HEK293 (cell line): ENCODE measurements around the gene DENND2C.

Source experiments
- HOXA7 ChIP-seq: sonication (generic); formaldehyde crosslinking; IDR thresholded peaks from 2 replicates; pipeline ENCODE4 v1.8.1; 2022; ENCODE audit warnings: missing genetic modification reagents, borderline replicate concordance
- KLF9 ChIP-seq: fragments of 450-650 bp; formaldehyde crosslinking; IDR thresholded peaks from 2 replicates; pipeline ENCODE4 v1.5.1; 2016; ENCODE audit warnings: missing biosample characterization, missing genetic modification characterization, low read depth
- MYNN ChIP-seq: fragments of 450-650 bp; formaldehyde crosslinking; IDR thresholded peaks from 2 replicates; pipeline ENCODE4 v1.5.1; 2016; ENCODE audit warnings: missing biosample characterization, missing genetic modification characterization, borderline replicate concordance
- OSR2 ChIP-seq: fragments of 450-650 bp; formaldehyde crosslinking; IDR thresholded peaks from 2 replicates; pipeline ENCODE4 v1.5.1; 2016; ENCODE audit warnings: missing biosample characterization, missing genetic modification characterization
- SETDB1 ChIP-seq: IDR thresholded peaks from one replicate; pipeline ENCODE4 v1.6.1; 2017; ENCODE audit warnings: mild to moderate bottlenecking, low read length, moderate library complexity, mixed read lengths; ENCODE audit not compliant: insufficient read length
- SP3 ChIP-seq: fragments of 450-650 bp; formaldehyde crosslinking; IDR thresholded peaks from 2 replicates; pipeline ENCODE4 v1.5.1; 2016; ENCODE audit warnings: missing biosample characterization, missing genetic modification characterization
- YY1 ChIP-seq: fragments of 450-650 bp; formaldehyde crosslinking; IDR thresholded peaks from 2 replicates; pipeline ENCODE4 v1.5.1; 2018; ENCODE audit warnings: missing biosample characterization, missing genetic modification characterization
- ZFP37 ChIP-seq: fragments of 450-650 bp; formaldehyde crosslinking; IDR thresholded peaks from 2 replicates; pipeline ENCODE4 v1.5.1; 2016; ENCODE audit warnings: missing biosample characterization, missing genetic modification characterization
- ZFP69B ChIP-seq: fragments of 450-650 bp; formaldehyde crosslinking; IDR thresholded peaks from 2 replicates; pipeline ENCODE4 v1.5.1; 2016; ENCODE audit warnings: missing biosample characterization, missing genetic modification characterization
- ZNF23 ChIP-seq: fragments of 450-650 bp; formaldehyde crosslinking; IDR thresholded peaks from 2 replicates; pipeline ENCODE4 v1.5.1; 2016; ENCODE audit warnings: missing biosample characterization, missing genetic modification characterization, borderline replicate concordance
- ZNF433 ChIP-seq: fragments of 450-650 bp; formaldehyde crosslinking; IDR thresholded peaks from 2 replicates; pipeline ENCODE4 v1.5.1; 2016; ENCODE audit warnings: missing biosample characterization, missing genetic modification characterization, low read depth
- ZNF558 ChIP-seq: fragments of 450-650 bp; formaldehyde crosslinking; IDR thresholded peaks from 2 replicates; pipeline ENCODE4 v1.5.1; 2016; ENCODE audit warnings: missing biosample characterization, missing genetic modification characterization
- ZNF560 ChIP-seq: fragments of 450-650 bp; formaldehyde crosslinking; IDR thresholded peaks from 2 replicates; pipeline ENCODE4 v1.5.1; 2017; ENCODE audit warnings: missing biosample characterization, missing genetic modification characterization, borderline replicate concordance
- ZNF610 ChIP-seq: fragments of 450-650 bp; formaldehyde crosslinking; IDR thresholded peaks from 2 replicates; pipeline ENCODE4 v1.5.1; 2016; ENCODE audit warnings: missing biosample characterization, missing genetic modification characterization, borderline replicate concordance
- ZNF626 ChIP-seq: fragments of 450-650 bp; sonication (Bioruptor Pico); formaldehyde crosslinking; IDR thresholded peaks from 2 replicates; pipeline ENCODE4 v1.5.1; 2018; ENCODE audit warnings: missing biosample characterization, missing genetic modification characterization, inconsistent platforms
- ZXDB ChIP-seq: fragments of 450-650 bp; formaldehyde crosslinking; IDR thresholded peaks from 2 replicates; pipeline ENCODE4 v1.5.1; 2016; ENCODE audit warnings: missing biosample characterization, missing genetic modification characterization
- TF ChIP-seq, protein P1 (sequence below): fragments of 450-650 bp; formaldehyde crosslinking; IDR thresholded peaks from 2 replicates; pipeline ENCODE4 v1.5.1; 2016; ENCODE audit warnings: missing biosample characterization, missing genetic modification characterization
- TF ChIP-seq, protein P2 (sequence below): fragments of 450-650 bp; formaldehyde crosslinking; IDR thresholded peaks from 2 replicates; pipeline ENCODE4 v1.5.1; 2016; ENCODE audit warnings: missing biosample characterization, missing genetic modification characterization
- TF ChIP-seq, protein P3 (sequence below): fragments of 450-650 bp; formaldehyde crosslinking; IDR thresholded peaks from 2 replicates; pipeline ENCODE4 v1.5.1; 2016; ENCODE audit warnings: missing biosample characterization, missing genetic modification characterization
- TF ChIP-seq, protein P4 (sequence below): fragments of 450-650 bp; formaldehyde crosslinking; IDR thresholded peaks from 2 replicates; pipeline ENCODE4 v1.5.1; 2016; ENCODE audit warnings: missing biosample characterization, missing genetic modification characterization
- TF ChIP-seq, protein P5 (sequence below): fragments of 450-650 bp; formaldehyde crosslinking; IDR thresholded peaks from 2 replicates; pipeline ENCODE4 v1.5.1; 2016; ENCODE audit warnings: missing biosample characterization, missing genetic modification characterization
- TF ChIP-seq, protein P6 (sequence below): fragments of 450-650 bp; formaldehyde crosslinking; IDR thresholded peaks from 2 replicates; pipeline ENCODE4 v1.5.1; 2016; ENCODE audit warnings: missing biosample characterization, missing genetic modification characterization
- TF ChIP-seq, protein P7 (sequence below): fragments of 450-650 bp; formaldehyde crosslinking; IDR thresholded peaks from 2 replicates; pipeline ENCODE4 v1.5.1; 2016; ENCODE audit warnings: missing biosample characterization, missing genetic modification characterization
- TF ChIP-seq, protein P8 (sequence below): fragments of 450-650 bp; formaldehyde crosslinking; IDR thresholded peaks from 2 replicates; pipeline ENCODE4 v1.5.1; 2016; ENCODE audit warnings: missing biosample characterization, missing genetic modification characterization

The DENND2C gene

DNA sequence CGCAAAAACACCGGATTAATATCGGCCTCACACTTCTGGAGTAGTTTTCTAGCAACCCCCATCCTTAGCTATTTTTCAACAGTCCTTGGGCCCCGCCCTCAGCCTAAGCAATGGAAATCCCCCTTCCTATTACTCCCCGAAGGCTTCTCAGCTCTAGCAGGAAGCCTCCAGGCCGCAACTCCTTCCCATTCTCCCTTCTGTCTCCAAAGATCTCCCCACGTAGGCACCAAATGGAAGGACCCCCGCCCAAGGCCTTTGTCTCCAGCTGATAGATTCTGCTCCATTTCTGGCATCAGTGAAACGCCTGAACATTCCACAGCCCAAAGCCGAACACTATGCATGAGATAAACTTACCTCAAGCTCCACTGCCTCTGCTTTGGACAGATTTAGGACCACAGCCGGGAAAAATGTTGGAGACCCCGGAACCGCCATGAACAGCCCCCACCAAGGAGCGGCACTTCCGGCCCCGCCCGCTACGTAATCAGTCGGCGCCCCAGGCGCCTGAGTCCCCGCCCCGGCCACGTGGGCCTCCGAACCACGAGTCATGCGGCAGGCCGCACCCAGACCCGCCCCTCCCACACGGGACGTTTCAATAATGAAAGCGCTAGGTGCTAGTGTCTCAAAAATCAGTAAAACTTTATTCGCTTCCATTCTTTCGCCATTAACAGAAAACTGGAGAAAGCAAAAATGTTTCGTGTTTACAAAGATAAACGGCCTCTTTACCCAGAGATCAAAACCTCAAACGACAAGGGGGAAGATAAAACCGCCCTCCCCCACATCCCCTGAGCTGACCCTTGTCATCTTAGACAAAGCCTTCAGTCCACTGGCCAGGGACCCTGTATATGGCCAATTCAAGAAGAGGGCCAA, 46.7 kb upstream of the DENND2C start, which contains the start of gene NRAS (continued):
- TF ChIP-seq, protein P1, sequence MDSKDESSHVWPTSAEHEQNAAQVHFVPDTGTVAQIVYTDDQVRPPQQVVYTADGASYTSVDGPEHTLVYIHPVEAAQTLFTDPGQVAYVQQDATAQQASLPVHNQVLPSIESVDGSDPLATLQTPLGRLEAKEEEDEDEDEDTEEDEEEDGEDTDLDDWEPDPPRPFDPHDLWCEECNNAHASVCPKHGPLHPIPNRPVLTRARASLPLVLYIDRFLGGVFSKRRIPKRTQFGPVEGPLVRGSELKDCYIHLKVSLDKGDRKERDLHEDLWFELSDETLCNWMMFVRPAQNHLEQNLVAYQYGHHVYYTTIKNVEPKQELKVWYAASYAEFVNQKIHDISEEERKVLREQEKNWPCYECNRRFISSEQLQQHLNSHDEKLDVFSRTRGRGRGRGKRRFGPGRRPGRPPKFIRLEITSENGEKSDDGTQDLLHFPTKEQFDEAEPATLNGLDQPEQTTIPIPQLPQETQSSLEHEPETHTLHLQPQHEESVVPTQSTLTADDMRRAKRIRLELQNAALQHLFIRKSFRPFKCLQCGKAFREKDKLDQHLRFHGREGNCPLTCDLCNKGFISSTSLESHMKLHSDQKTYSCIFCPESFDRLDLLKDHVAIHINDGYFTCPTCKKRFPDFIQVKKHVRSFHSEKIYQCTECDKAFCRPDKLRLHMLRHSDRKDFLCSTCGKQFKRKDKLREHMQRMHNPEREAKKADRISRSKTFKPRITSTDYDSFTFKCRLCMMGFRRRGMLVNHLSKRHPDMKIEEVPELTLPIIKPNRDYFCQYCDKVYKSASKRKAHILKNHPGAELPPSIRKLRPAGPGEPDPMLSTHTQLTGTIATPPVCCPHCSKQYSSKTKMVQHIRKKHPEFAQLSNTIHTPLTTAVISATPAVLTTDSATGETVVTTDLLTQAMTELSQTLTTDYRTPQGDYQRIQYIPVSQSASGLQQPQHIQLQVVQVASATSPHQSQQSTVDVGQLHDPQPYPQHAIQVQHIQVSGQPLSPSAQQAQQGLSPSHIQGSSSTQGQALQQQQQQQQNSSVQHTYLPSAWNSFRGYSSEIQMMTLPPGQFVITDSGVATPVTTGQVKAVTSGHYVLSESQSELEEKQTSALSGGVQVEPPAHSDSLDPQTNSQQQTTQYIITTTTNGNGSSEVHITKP (tag by site-specific recombination) = peak; percentile 95
- TF ChIP-seq ZNF558 (tag by site-specific recombination) = no peak
- no peak for TF ChIP-seq ZFP69B (tag by site-specific recombination)
- TF ChIP-seq ZFP37 (tag by site-specific recombination) = 0 out of 2 replicates have a peak, but pooled peaks have one; percentile 44
- no peak for TF ChIP-seq SETDB1
- TF ChIP-seq ZNF23 (tag by site-specific recombination) = no peak
- TF ChIP-seq SP3 (tag by site-specific recombination) = peak; percentile 91
- 0 out of 2 replicates have a peak, but pooled peaks have one; percentile 55 for TF ChIP-seq YY1
- TF ChIP-seq, protein P2, sequence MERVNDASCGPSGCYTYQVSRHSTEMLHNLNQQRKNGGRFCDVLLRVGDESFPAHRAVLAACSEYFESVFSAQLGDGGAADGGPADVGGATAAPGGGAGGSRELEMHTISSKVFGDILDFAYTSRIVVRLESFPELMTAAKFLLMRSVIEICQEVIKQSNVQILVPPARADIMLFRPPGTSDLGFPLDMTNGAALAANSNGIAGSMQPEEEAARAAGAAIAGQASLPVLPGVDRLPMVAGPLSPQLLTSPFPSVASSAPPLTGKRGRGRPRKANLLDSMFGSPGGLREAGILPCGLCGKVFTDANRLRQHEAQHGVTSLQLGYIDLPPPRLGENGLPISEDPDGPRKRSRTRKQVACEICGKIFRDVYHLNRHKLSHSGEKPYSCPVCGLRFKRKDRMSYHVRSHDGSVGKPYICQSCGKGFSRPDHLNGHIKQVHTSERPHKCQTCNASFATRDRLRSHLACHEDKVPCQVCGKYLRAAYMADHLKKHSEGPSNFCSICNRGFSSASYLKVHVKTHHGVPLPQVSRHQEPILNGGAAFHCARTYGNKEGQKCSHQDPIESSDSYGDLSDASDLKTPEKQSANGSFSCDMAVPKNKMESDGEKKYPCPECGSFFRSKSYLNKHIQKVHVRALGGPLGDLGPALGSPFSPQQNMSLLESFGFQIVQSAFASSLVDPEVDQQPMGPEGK = peak; percentile 97
- no peak for TF ChIP-seq ZNF560 (tag by site-specific recombination)
- peak; percentile 83 for TF ChIP-seq ZXDB (tag by site-specific recombination)
- TF ChIP-seq, protein P3, sequence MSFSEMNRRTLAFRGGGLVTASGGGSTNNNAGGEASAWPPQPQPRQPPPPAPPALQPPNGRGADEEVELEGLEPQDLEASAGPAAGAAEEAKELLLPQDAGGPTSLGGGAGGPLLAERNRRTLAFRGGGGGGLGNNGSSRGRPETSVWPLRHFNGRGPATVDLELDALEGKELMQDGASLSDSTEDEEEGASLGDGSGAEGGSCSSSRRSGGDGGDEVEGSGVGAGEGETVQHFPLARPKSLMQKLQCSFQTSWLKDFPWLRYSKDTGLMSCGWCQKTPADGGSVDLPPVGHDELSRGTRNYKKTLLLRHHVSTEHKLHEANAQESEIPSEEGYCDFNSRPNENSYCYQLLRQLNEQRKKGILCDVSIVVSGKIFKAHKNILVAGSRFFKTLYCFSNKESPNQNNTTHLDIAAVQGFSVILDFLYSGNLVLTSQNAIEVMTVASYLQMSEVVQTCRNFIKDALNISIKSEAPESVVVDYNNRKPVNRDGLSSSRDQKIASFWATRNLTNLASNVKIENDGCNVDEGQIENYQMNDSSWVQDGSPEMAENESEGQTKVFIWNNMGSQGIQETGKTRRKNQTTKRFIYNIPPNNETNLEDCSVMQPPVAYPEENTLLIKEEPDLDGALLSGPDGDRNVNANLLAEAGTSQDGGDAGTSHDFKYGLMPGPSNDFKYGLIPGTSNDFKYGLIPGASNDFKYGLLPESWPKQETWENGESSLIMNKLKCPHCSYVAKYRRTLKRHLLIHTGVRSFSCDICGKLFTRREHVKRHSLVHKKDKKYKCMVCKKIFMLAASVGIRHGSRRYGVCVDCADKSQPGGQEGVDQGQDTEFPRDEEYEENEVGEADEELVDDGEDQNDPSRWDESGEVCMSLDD = no peak
- no peak for TF ChIP-seq ZNF626 (tag by site-specific recombination)
- TF ChIP-seq KLF9 (tag by site-specific recombination) = peak; percentile 81
- TF ChIP-seq, protein P4, sequence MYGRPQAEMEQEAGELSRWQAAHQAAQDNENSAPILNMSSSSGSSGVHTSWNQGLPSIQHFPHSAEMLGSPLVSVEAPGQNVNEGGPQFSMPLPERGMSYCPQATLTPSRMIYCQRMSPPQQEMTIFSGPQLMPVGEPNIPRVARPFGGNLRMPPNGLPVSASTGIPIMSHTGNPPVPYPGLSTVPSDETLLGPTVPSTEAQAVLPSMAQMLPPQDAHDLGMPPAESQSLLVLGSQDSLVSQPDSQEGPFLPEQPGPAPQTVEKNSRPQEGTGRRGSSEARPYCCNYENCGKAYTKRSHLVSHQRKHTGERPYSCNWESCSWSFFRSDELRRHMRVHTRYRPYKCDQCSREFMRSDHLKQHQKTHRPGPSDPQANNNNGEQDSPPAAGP (tag by site-specific recombination) = peak; percentile 50; the same call in 1 of the 2 replicates
- TF ChIP-seq ZNF610 = peak; percentile 91
- no peak for TF ChIP-seq OSR2 (tag by site-specific recombination)
- TF ChIP-seq, protein P5, sequence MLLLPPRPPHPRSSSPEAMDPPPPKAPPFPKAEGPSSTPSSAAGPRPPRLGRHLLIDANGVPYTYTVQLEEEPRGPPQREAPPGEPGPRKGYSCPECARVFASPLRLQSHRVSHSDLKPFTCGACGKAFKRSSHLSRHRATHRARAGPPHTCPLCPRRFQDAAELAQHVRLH (tag by site-specific recombination) = no peak; the same call in 1 of the 2 replicates
- TF ChIP-seq ZNF433 (tag by site-specific recombination) = no peak
- TF ChIP-seq HOXA7 (CRISPR knock-in tag) = no peak
- no peak for TF ChIP-seq MYNN (tag by site-specific recombination)
- TF ChIP-seq, protein P6, sequence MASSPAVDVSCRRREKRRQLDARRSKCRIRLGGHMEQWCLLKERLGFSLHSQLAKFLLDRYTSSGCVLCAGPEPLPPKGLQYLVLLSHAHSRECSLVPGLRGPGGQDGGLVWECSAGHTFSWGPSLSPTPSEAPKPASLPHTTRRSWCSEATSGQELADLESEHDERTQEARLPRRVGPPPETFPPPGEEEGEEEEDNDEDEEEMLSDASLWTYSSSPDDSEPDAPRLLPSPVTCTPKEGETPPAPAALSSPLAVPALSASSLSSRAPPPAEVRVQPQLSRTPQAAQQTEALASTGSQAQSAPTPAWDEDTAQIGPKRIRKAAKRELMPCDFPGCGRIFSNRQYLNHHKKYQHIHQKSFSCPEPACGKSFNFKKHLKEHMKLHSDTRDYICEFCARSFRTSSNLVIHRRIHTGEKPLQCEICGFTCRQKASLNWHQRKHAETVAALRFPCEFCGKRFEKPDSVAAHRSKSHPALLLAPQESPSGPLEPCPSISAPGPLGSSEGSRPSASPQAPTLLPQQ = 0 out of 2 replicates have a peak, but pooled peaks have one; percentile 43
- TF ChIP-seq, protein P7, sequence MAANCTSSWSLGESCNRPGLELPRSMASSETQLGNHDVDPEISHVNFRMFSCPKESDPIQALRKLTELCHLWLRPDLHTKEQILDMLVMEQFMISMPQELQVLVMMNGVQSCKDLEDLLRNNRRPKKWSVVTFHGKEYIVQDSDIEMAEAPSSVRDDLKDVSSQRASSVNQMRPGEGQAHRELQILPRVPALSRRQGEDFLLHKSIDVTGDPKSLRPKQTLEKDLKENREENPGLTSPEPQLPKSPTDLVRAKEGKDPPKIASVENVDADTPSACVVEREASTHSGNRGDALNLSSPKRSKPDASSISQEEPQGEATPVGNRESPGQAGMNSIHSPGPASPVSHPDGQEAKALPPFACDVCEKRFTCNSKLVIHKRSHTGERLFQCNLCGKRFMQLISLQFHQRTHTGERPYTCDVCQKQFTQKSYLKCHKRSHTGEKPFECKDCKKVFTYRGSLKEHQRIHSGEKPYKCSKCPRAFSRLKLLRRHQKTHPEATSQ (tag by site-specific recombination) = no peak
- TF ChIP-seq, protein P8, sequence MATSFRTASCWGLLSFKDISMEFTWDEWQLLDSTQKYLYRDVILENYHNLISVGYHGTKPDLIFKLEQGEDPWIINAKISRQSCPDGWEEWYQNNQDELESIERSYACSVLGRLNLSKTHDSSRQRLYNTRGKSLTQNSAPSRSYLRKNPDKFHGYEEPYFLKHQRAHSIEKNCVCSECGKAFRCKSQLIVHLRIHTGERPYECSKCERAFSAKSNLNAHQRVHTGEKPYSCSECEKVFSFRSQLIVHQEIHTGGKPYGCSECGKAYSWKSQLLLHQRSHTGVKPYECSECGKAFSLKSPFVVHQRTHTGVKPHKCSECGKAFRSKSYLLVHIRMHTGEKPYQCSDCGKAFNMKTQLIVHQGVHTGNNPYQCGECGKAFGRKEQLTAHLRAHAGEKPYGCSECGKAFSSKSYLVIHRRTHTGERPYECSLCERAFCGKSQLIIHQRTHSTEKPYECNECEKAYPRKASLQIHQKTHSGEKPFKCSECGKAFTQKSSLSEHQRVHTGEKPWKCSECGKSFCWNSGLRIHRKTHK (tag by site-specific recombination) = no peak
